Progenitor cell of endocrine pancreas (in vitro differentiated cells): ENCODE data around the gene RUFY2. TPM values are rescaled to one million over a fixed set of nuclear protein-coding genes. Genes with fewer than 3 reads are reported as not detected.

Experiments
- DNase-seq: peaks from one replicate; pipeline ENCODE4 v3.0.0; 2021; ENCODE audit warnings: low spot score; ENCODE audit not compliant: unreplicated experiment
- H3K27ac Mint-ChIP-seq: 2 replicates; pipeline ENCODE4 v1.8.0; 2021; ENCODE audit warnings: mild to moderate bottlenecking, moderate library complexity, mixed read lengths
- H3K27me3 Mint-ChIP-seq: 2 replicates; pipeline ENCODE4 v1.8.0; 2021; ENCODE audit warnings: mixed read lengths
- H3K36me3 Mint-ChIP-seq: 2 replicates; pipeline ENCODE4 v1.8.0; 2022; ENCODE audit warnings: mixed read lengths; ENCODE audit not compliant: insufficient read depth
- H3K4me1 Mint-ChIP-seq: 2 replicates; pipeline ENCODE4 v1.8.0; 2021; ENCODE audit warnings: low read depth, mixed read lengths
- H3K4me3 Mint-ChIP-seq: 2 replicates; pipeline ENCODE4 v1.8.0; 2021; ENCODE audit warnings: low read depth, mild to moderate bottlenecking, moderate library complexity, mixed read lengths
- H3K9me3 Mint-ChIP-seq: 2 replicates; pipeline ENCODE4 v1.8.0; 2021; ENCODE audit warnings: low read depth, mixed read lengths
- CTCF ChIP-seq: fragments of 200-600 bp; sonication (generic); IDR thresholded peaks from one replicate; pipeline ENCODE4 v1.5.0; 2021; ENCODE audit warnings: antibody characterized with exemption, mild to moderate bottlenecking; ENCODE audit not compliant: unreplicated experiment
- total RNA-seq: library from RNA; stranded (reverse); gene quantifications from 2 replicates; pipeline ENCODE4 v1.2.1, GENCODE V29; 2021

The RUFY2 gene
- total RNA-seq, 1 donor from 2014 or later, result 32.5 TPM

- H3K27me3 Mint-ChIP-seq, result no peaks in the 10 kb centered on the region
Measured at GRCh38 chr10:68435803-68436202, 28.7 kb upstream of the RUFY2 start.

GRCh38 chr10:68434657-68435056 is 27.6 kb upstream of the RUFY2 start:
- no peaks in the 10 kb centered on the region for H3K27me3 Mint-ChIP-seq
- H3K4me1 Mint-ChIP-seq, result no peaks in the 10 kb centered on the region
- H3K36me3 Mint-ChIP-seq, result peaks cover 10% of the 10 kb centered on the region
- no peak for TF ChIP-seq CTCF
- H3K27ac Mint-ChIP-seq, result no peak overlapping the region
- DNase-seq, result no peak
- H3K4me3 Mint-ChIP-seq, result no peak overlapping the region
- H3K9me3 Mint-ChIP-seq, result no peaks in the 10 kb centered on the region

More at GRCh38 chr10:68435803-68436202, 28.7 kb upstream of the RUFY2 start:
- Mint-ChIP-seq H3K36me3 (peaks cover 8% of the 10 kb centered on the region), H3K9me3 (no peaks in the 10 kb centered on the region), H3K4me1 (no peaks in the 10 kb centered on the region), H3K27ac (no peak overlapping the region), H3K4me3 (no peak overlapping the region)
- TF ChIP-seq CTCF, result no peak
- no peak for DNase-seq

GRCh38 chr10:68428396-68429104 is 21.5 kb upstream of the RUFY2 start:
- Mint-ChIP-seq H3K27ac (peak overlapping the region; percentile 13), H3K36me3 (peaks cover 16% of the 10 kb centered on the region)

GRCh38 chr10:68424454-68425014 is 17.5 kb upstream of the RUFY2 start:
- H3K27ac Mint-ChIP-seq, result no peak overlapping the region
- no peak for TF ChIP-seq CTCF
- no peaks in the 10 kb centered on the region for H3K4me1 Mint-ChIP-seq
- H3K36me3 Mint-ChIP-seq, result peaks cover 20% of the 10 kb centered on the region
- DNase-seq, result no peak
- H3K27me3 Mint-ChIP-seq, result no peaks in the 10 kb centered on the region
- H3K4me3 Mint-ChIP-seq, result no peak overlapping the region
- H3K9me3 Mint-ChIP-seq, result no peaks in the 10 kb centered on the region

More at GRCh38 chr10:68428396-68429104, 21.5 kb upstream of the RUFY2 start:
- Mint-ChIP-seq H3K9me3 (no peaks in the 10 kb centered on the region), H3K4me3 (no peak overlapping the region), H3K4me1 (no peaks in the 10 kb centered on the region), H3K27me3 (no peaks in the 10 kb centered on the region)
- no peak for TF ChIP-seq CTCF
- DNase-seq, result no peak

- no peak for TF ChIP-seq CTCF
- H3K4me1 Mint-ChIP-seq, result no peaks in the 10 kb centered on the region
- H3K27me3 Mint-ChIP-seq, result no peaks in the 10 kb centered on the region
- H3K9me3 Mint-ChIP-seq, result no peaks in the 10 kb centered on the region
- no peak overlapping the region for H3K4me3 Mint-ChIP-seq
- H3K27ac Mint-ChIP-seq, result peak overlapping the region; percentile 73
- peaks cover 23% of the 10 kb centered on the region for H3K36me3 Mint-ChIP-seq
- DNase-seq, result no peak
Measured at GRCh38 chr10:68423522-68423921, 16.4 kb upstream of the RUFY2 start.
